Thyroid gland (tissue), 4 donors: ENCODE results near the gene PILRA. TPM values are rescaled to one million over a fixed set of nuclear protein-coding genes. Genes with fewer than 3 reads are reported as not detected.
"Not testable (repeated sequence)": the region's sequence is repeated elsewhere in the genome, so short reads cannot be mapped to it uniquely, and the experiment has no call there.

Source experiments
- DNase-seq, 2 donors: peaks; one replicate each; pipeline ENCODE4 v3.0.0-alpha.2; 2019
- H3K27ac ChIP-seq, 3 donors: fragments of 200-600 bp; sonication (generic); 1 replicate in 2 of 3; 2 replicates in 1 of 3; pipeline ENCODE4 v1.5.1; 2016 to 2019; ENCODE audit warnings: mild to moderate bottlenecking in 1 of 3, moderate library complexity in 1 of 3
- H3K27me3 ChIP-seq: fragments of 200-600 bp; sonication (generic); one replicate; pipeline ENCODE4 v1.5.1; 2019
- H3K36me3 ChIP-seq, 2 donors: fragments of 200-600 bp; sonication (generic); one replicate each; pipeline ENCODE4 v1.5.1; 2016 to 2019
- H3K4me1 ChIP-seq, 2 donors: fragments of 200-600 bp; sonication (generic); one replicate each; pipeline ENCODE4 v1.5.1; 2017 to 2019
- H3K4me3 ChIP-seq, 3 donors: fragments of 200-600 bp; sonication (generic); replicated peaks in 1 of 3; 1 replicate in 2 of 3; 2 replicates in 1 of 3; pipeline ENCODE4 v1.5.1; 2016; ENCODE audit warnings: mild to moderate bottlenecking in 1 of 3
- H3K9me3 ChIP-seq: fragments of 200-600 bp; sonication (generic); one replicate; pipeline ENCODE4 v1.5.1; 2017
- POLR2A ChIP-seq, 2 donors: fragments of 450-650 bp; IDR thresholded peaks; one replicate each; pipeline ENCODE4 v1.6.1; 2017; ENCODE audit warnings: antibody characterized with exemption in 2 of 2, mild to moderate bottlenecking in 2 of 2, moderate library complexity in 1 of 2
- WGBS, 2 donors: methylation state at CpG; one replicate each; pipeline ENCODE4 v1.1.5; 2017; 5-methylcytosine and 5-hydroxymethylcytosine counted together
- intact Hi-C: fragments of 100-400 bp; cut with DNase I; formaldehyde crosslinking; loops from one replicate; pipeline ENCODE4 v1.15.1; 2023
- total RNA-seq, 4 donors: library from RNA; depleted of rRNA; stranded (reverse); fragments of >200 nt; gene quantifications; one replicate each; pipeline ENCODE4 v1.2.3, GENCODE V29; 2016
- TF ChIP-seq, protein P1 (sequence below), 6 experiments: fragments of 200-600 bp in 3 of 6; fragments of 450-650 bp in 3 of 6; sonication (generic) in 3 of 6; IDR thresholded peaks; one replicate each; pipeline ENCODE4 v1.5.1; 2016 to 2019; ENCODE audit warnings: antibody characterized with exemption in 6 of 6, mild to moderate bottlenecking in 2 of 6, inconsistent platforms in 1 of 6, moderate library complexity in 1 of 6

The PILRA gene
- total RNA-seq, 4 donors from 2014 or later = 2.4 to 6.4 (median 4.4) TPM

GRCh38 chr7:100348805-100349204 is 24.5 kb upstream of the PILRA start:
- DNase-seq = no peak
- Histone ChIP-seq H3K36me3 (peaks cover 45 to 59% of the 10 kb centered on the region in 2 donors), H3K27ac (no peak overlapping the region), H3K27me3 (no peaks in the 10 kb centered on the region), H3K9me3 (no peaks in the 10 kb centered on the region), H3K4me3 (no peak overlapping the region), H3K4me1 (peaks cover 0 to 4% of the 10 kb centered on the region in 2 donors)
- intact Hi-C loops = no loop called here
- TF ChIP-seq, protein P1, sequence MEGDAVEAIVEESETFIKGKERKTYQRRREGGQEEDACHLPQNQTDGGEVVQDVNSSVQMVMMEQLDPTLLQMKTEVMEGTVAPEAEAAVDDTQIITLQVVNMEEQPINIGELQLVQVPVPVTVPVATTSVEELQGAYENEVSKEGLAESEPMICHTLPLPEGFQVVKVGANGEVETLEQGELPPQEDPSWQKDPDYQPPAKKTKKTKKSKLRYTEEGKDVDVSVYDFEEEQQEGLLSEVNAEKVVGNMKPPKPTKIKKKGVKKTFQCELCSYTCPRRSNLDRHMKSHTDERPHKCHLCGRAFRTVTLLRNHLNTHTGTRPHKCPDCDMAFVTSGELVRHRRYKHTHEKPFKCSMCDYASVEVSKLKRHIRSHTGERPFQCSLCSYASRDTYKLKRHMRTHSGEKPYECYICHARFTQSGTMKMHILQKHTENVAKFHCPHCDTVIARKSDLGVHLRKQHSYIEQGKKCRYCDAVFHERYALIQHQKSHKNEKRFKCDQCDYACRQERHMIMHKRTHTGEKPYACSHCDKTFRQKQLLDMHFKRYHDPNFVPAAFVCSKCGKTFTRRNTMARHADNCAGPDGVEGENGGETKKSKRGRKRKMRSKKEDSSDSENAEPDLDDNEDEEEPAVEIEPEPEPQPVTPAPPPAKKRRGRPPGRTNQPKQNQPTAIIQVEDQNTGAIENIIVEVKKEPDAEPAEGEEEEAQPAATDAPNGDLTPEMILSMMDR (IDR thresholded peaks at IDR 0.05) = no peak
- TF ChIP-seq POLR2A (IDR thresholded peaks at IDR 0.05) = no peak

- H3K4me3 ChIP-seq = no peak overlapping the region
- no peak overlapping the region for H3K27ac ChIP-seq
- DNase-seq = no peak
- no peaks in the 10 kb centered on the region for H3K9me3 ChIP-seq
- peaks cover 0 to 1% of the 10 kb centered on the region in 2 donors for H3K4me1 ChIP-seq
- WGBS, 2 donors = 93% methylated on average over 6 of the region's 6 CpGs
- TF ChIP-seq, protein P1 (IDR thresholded peaks at IDR 0.05) = no peak
- no peak for TF ChIP-seq POLR2A (IDR thresholded peaks at IDR 0.05)
- H3K27me3 ChIP-seq = no peaks in the 10 kb centered on the region
- H3K36me3 ChIP-seq = peaks cover 54 to 67% of the 10 kb centered on the region in 2 donors
- intact Hi-C loops = no loop called here
These were observed 23.5 kb upstream of the PILRA start for GRCh38 chr7:100349757-100350156.

- Histone ChIP-seq H3K4me3 (no peak overlapping the region), H3K27me3 (no peaks in the 10 kb centered on the region), H3K36me3 (peaks cover 64 to 77% of the 10 kb centered on the region in 2 donors), H3K9me3 (no peaks in the 10 kb centered on the region), H3K4me1 (no peaks in the 10 kb centered on the region), H3K27ac (no peak overlapping the region)
- TF ChIP-seq POLR2A (IDR thresholded peaks at IDR 0.05) = no peak
- TF ChIP-seq, protein P1 (IDR thresholded peaks at IDR 0.05) = no peak
- DNase-seq = no peak
- WGBS, 2 donors = 77 to 84% methylated on average over 6 of the region's 6 CpGs
- intact Hi-C loops = no loop called here
These were observed 21.6 kb upstream of the PILRA start for GRCh38 chr7:100351657-100352058.

GRCh38 chr7:100352230-100352781 is 21.0 kb upstream of the PILRA start:
- H3K27ac ChIP-seq, intact Hi-C loops, DNase-seq, H3K4me1 ChIP-seq, H3K4me3 ChIP-seq, H3K27me3 ChIP-seq, H3K9me3 ChIP-seq: not testable (repeated sequence)
- 85 to 100% methylated on average over 2 to 11 of the region's 18 CpGs for WGBS, 2 donors
- peak in 1 of 2 donors; percentile 8 for TF ChIP-seq POLR2A (IDR thresholded peaks at IDR 0.05)
- peaks cover 64 to 77% of the 10 kb centered on the region in 2 donors for H3K36me3 ChIP-seq

DNA sequence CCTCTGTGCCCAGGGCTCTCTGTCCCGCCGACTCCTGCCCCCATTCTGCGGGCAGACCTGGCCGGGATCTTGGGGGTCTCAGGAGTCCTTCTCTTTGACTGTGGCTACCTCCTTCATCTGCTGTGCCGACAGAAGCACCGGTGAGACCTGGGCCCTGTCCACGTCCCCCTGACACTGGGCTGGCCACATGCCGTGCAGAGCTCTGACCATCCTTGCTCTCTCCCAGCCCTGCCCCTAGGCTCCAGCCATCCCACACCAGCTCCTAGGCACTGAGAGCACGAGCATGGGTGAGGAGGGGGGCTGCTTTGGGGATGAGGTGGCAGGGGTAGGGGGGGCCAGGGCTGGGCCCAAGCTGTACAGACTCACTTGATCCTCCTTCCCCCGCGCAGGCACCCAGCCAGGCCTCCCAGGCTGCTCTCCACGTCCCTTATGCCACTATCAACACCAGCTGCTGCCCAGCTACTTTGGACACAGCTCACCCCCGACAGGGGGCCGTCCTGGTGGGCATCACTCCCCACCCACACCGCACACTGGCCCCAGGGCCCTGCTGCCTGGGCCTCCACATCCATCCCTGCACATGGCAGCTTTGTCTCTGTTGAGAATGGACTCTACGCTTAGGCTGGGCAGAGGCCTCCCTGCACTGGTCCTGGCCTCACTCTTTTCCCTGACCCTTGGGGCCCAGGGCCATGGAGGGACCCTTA is 20.2 kb upstream of the PILRA start:
- Histone ChIP-seq H3K36me3 (peaks cover 58 to 77% of the 10 kb centered on the region in 2 donors), H3K4me3 (no peak overlapping the region), H3K27me3 (no peaks in the 10 kb centered on the region), H3K4me1 (no peaks in the 10 kb centered on the region), H3K9me3 (no peaks in the 10 kb centered on the region), H3K27ac (no peak overlapping the region)
- no peak for DNase-seq
- TF ChIP-seq, protein P1 (IDR thresholded peaks at IDR 0.05) = no peak
- WGBS, 2 donors = 91 to 93% methylated on average over 5 to 14 of the region's 16 CpGs
- intact Hi-C loops = no loop called here
